HepG2 (cell line): ENCODE measurements around the gene MAPK13. TPM values are rescaled to one million over a fixed set of nuclear protein-coding genes. Genes with fewer than 3 reads are reported as not detected.

Experiments used
- CAMTA2 ChIP-seq: sonication (generic); formaldehyde crosslinking; IDR thresholded peaks from 2 replicates; pipeline ENCODE4 v1.4.0; 2020; ENCODE audit warnings: mild to moderate bottlenecking, missing genetic modification reagents, borderline replicate concordance
- HDAC1 ChIP-seq: sonication (generic); formaldehyde crosslinking; IDR thresholded peaks from 2 replicates; pipeline ENCODE4 v1.5.1; 2020; ENCODE audit warnings: mild to moderate bottlenecking, missing genetic modification reagents
- HMGXB3 ChIP-seq: sonication (generic); formaldehyde crosslinking; IDR thresholded peaks from 2 replicates; pipeline ENCODE4 v1.4.0; 2020; ENCODE audit warnings: missing genetic modification reagents, borderline replicate concordance
- MLLT10 ChIP-seq: sonication (generic); formaldehyde crosslinking; IDR thresholded peaks from 2 replicates; pipeline ENCODE4 v1.4.0; 2020; ENCODE audit warnings: missing genetic modification reagents
- MXD3 ChIP-seq: IDR thresholded peaks from 2 replicates; pipeline ENCODE4 v1.6.1; 2016; ENCODE audit warnings: mild to moderate bottlenecking, missing biosample characterization, missing genetic modification reagents
- NCOA5 ChIP-seq: sonication (generic); formaldehyde crosslinking; IDR thresholded peaks from 2 replicates; pipeline ENCODE4 v1.4.0; 2020; ENCODE audit warnings: missing genetic modification reagents
- PHF5A ChIP-seq: IDR thresholded peaks from one replicate; pipeline ENCODE4 v1.6.1; 2018; ENCODE audit warnings: low read depth, missing genetic modification reagents; ENCODE audit not compliant: unreplicated experiment
- RBM39 ChIP-seq: fragments of 200-400 bp; formaldehyde crosslinking; IDR thresholded peaks from one replicate; pipeline ENCODE4 v1.6.1; 2018; ENCODE audit warnings: antibody characterized with exemption, mild to moderate bottlenecking, low read depth, low read length; ENCODE audit not compliant: poor library complexity, severe bottlenecking
- REL ChIP-seq: sonication (generic); formaldehyde crosslinking; conservative IDR thresholded peaks from 2 replicates; pipeline ENCODE4 v1.8.0; 2022; ENCODE audit warnings: mild to moderate bottlenecking, missing genetic modification reagents, moderate library complexity
- SMARCC2 ChIP-seq: fragments of 450-650 bp; IDR thresholded peaks from 2 replicates; pipeline ENCODE4 v1.6.1; 2017; ENCODE audit warnings: antibody characterized with exemption, mild to moderate bottlenecking
- YY1 ChIP-seq: IDR thresholded peaks from 2 replicates; pipeline ENCODE4 v1.6.1; 2011; ENCODE audit warnings: low read length, low read depth, moderate library complexity, mild to moderate bottlenecking; ENCODE audit not compliant: insufficient read depth, insufficient replicate concordance
- ZNF331 ChIP-seq: sonication (generic); formaldehyde crosslinking; IDR thresholded peaks from 2 replicates; pipeline ENCODE4 v1.4.0; 2020; ENCODE audit warnings: missing genetic modification reagents
- ZSCAN21 ChIP-seq: sonication (generic); formaldehyde crosslinking; IDR thresholded peaks from 2 replicates; pipeline ENCODE4 v1.8.0; 2022; ENCODE audit warnings: mild to moderate bottlenecking, missing genetic modification reagents, moderate library complexity, borderline replicate concordance
- polyA plus RNA-seq, 8 experiments: library from polyadenylated mRNA; depleted of rRNA in 3 of 8; stranded (reverse) in 7 of 8; unstranded in 1 of 8; fragments of >200 nt; fragmentation: Illumina TruSeq in 4 of 8; extraction: Trizol in 4 of 8; gene quantifications; 2 replicates each; pipeline versions ENCODE4 v1.2.1 to v1.2.3, GENCODE V29; 2011 to 2016; ENCODE audit warnings: low read depth in 4 of 8, missing spikeins in 1 of 8, mixed read lengths in 1 of 8; ENCODE audit not compliant: insufficient read depth in 1 of 8
- total RNA-seq, 5 experiments: library from RNA; depleted of rRNA; stranded (reverse); fragments of >200 nt; fragmentation: Illumina TruSeq; extraction: Trizol; gene quantifications; 2 replicates each; pipeline ENCODE4 v1.2.3, GENCODE V29; 2016; ENCODE audit warnings: low read depth in 1 of 5
- TF ChIP-seq, protein P1 (sequence below): sonication (generic); formaldehyde crosslinking; IDR thresholded peaks from 2 replicates; pipeline ENCODE4 v1.8.0; 2022; ENCODE audit warnings: missing genetic modification reagents, low read depth, mild to moderate bottlenecking, borderline replicate concordance
- TF ChIP-seq, protein P2 (sequence below): IDR thresholded peaks from 2 replicates; pipeline ENCODE4 v1.6.1; 2012; ENCODE audit warnings: low read depth, low read length, improper control_type of control experiment
- TF ChIP-seq, protein P3 (sequence below): sonication (generic); formaldehyde crosslinking; IDR thresholded peaks from 2 replicates; pipeline ENCODE4 v1.4.0; 2020; ENCODE audit warnings: missing genetic modification reagents, borderline replicate concordance

The MAPK13 gene
- total and polyA plus RNA-seq, 2 of the 13 experiments (the other 11 are each of a cell fraction or from before 2014, with no cell fraction given), result 12.7 to 43.4 TPM

- TF ChIP-seq PHF5A (no peak), RBM39 (no peak), HDAC1 (CRISPR knock-in tag) (no peak), SMARCC2 (no peak), NCOA5 (no peak), MXD3 (CRISPR knock-in tag) (no peak), ZNF331 (CRISPR knock-in tag) (peak; percentile 43; the same call in 1 of the 2 replicates), REL (CRISPR knock-in tag) (no peak), MLLT10 (no peak), HMGXB3 (CRISPR knock-in tag) (no peak), CAMTA2 (no peak), YY1 (peak; percentile 77), ZSCAN21 (CRISPR knock-in tag) (no peak)
- TF ChIP-seq, protein P1, sequence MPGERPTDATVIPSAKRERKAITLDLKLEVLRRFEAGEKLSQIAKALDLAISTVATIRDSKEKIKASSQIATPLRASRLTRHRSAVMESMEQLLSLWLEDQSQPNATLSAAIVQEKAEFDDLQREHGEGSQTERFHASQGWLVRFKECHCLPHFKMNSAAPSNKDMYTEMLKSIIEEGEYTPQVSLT (CRISPR knock-in tag), result no peak
- TF ChIP-seq, protein P2, sequence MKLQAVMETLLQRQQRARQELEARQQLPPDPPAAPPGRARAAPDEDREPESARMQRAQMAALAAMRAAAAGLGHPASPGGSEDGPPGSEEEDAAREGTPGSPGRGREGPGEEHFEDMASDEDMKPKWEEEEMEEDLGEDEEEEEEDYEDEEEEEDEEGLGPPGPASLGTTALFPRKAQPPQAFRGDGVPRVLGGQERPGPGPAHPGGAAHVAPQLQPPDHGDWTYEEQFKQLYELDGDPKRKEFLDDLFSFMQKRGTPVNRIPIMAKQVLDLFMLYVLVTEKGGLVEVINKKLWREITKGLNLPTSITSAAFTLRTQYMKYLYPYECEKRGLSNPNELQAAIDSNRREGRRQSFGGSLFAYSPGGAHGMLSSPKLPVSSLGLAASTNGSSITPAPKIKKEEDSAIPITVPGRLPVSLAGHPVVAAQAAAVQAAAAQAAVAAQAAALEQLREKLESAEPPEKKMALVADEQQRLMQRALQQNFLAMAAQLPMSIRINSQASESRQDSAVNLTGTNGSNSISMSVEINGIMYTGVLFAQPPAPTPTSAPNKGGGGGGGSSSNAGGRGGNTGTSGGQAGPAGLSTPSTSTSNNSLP, result no peak
- TF ChIP-seq, protein P3, sequence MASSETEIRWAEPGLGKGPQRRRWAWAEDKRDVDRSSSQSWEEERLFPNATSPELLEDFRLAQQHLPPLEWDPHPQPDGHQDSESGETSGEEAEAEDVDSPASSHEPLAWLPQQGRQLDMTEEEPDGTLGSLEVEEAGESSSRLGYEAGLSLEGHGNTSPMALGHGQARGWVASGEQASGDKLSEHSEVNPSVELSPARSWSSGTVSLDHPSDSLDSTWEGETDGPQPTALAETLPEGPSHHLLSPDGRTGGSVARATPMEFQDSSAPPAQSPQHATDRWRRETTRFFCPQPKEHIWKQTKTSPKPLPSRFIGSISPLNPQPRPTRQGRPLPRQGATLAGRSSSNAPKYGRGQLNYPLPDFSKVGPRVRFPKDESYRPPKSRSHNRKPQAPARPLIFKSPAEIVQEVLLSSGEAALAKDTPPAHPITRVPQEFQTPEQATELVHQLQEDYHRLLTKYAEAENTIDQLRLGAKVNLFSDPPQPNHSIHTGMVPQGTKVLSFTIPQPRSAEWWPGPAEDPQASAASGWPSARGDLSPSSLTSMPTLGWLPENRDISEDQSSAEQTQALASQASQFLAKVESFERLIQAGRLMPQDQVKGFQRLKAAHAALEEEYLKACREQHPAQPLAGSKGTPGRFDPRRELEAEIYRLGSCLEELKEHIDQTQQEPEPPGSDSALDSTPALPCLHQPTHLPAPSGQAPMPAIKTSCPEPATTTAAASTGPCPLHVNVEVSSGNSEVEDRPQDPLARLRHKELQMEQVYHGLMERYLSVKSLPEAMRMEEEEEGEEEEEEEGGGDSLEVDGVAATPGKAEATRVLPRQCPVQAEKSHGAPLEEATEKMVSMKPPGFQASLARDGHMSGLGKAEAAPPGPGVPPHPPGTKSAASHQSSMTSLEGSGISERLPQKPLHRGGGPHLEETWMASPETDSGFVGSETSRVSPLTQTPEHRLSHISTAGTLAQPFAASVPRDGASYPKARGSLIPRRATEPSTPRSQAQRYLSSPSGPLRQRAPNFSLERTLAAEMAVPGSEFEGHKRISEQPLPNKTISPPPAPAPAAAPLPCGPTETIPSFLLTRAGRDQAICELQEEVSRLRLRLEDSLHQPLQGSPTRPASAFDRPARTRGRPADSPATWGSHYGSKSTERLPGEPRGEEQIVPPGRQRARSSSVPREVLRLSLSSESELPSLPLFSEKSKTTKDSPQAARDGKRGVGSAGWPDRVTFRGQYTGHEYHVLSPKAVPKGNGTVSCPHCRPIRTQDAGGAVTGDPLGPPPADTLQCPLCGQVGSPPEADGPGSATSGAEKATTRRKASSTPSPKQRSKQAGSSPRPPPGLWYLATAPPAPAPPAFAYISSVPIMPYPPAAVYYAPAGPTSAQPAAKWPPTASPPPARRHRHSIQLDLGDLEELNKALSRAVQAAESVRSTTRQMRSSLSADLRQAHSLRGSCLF (CRISPR knock-in tag), result no peak
Observed at GRCh38 chr6:36094753-36095496, 35.4 kb upstream of the MAPK13 start (continued).
